ENCODE data around the gene TBC1D22A. TPM values are rescaled to one million over a fixed set of nuclear protein-coding genes. Genes with fewer than 3 reads are reported as not detected.

The TBC1D22A gene
- total and polyA plus RNA-seq, 8 donors = 13.3 to 53.1 (median 21.5) TPM

DNA sequence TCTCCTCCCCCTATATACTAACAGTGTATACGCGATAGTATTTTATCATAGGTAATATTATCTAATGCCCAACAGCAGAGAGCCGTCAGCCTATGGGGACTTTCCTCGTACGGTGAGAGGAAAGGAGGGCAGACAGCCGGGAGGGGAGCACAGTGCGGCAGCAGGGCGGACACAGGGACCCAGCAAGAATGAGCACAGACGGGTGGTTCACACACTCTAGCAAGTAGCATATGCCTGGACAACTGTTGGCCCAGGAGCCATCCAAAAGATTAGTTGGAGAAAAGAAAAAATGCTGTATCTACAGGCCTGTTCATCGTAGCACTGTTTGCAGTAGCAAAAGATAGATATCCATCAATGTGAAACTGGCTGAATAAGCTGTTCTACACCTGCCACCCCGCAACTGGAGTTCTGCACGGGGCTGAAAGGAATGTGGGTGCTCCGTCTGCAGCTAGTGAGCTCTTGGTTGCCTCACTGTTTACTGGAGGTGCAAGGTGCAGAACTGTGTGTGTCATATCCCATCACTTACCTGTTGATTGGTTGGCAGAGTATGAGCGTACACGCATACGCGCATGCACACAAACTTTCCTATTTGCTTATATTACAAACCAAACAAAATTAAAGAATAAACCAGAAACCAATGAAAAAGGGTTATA, 324.3 kb downstream of the TBC1D22A start:
- Histone ChIP-seq H3K27ac (no peak overlapping the region), H3K4me1 (peaks cover 0 to 23% (median 13%) of the 10 kb centered on the region in 4 donors), H3K9me3 (no peaks in the 10 kb centered on the region), H3K4me3 (no peak overlapping the region), H3K36me3 (no peaks in the 10 kb centered on the region), H3K27me3 (no peaks in the 10 kb centered on the region)
- intact Hi-C loops (cut with DNase I; ENCODE audit: low total_unique reads) = no loop called here
- 87 to 90% (median 87%) methylated on average over 17 of the region's 17 CpGs for WGBS, 5 donors
- DNase-seq = no peak
- TF ChIP-seq, protein P1, sequence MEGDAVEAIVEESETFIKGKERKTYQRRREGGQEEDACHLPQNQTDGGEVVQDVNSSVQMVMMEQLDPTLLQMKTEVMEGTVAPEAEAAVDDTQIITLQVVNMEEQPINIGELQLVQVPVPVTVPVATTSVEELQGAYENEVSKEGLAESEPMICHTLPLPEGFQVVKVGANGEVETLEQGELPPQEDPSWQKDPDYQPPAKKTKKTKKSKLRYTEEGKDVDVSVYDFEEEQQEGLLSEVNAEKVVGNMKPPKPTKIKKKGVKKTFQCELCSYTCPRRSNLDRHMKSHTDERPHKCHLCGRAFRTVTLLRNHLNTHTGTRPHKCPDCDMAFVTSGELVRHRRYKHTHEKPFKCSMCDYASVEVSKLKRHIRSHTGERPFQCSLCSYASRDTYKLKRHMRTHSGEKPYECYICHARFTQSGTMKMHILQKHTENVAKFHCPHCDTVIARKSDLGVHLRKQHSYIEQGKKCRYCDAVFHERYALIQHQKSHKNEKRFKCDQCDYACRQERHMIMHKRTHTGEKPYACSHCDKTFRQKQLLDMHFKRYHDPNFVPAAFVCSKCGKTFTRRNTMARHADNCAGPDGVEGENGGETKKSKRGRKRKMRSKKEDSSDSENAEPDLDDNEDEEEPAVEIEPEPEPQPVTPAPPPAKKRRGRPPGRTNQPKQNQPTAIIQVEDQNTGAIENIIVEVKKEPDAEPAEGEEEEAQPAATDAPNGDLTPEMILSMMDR (IDR thresholded peaks at IDR 0.05) = no peak
- TF ChIP-seq EP300 (IDR thresholded peaks at IDR 0.05) (no peak), POLR2AphosphoS5 (IDR thresholded peaks at IDR 0.05) (no peak), POLR2A (IDR thresholded peaks at IDR 0.05) (no peak)

DNA sequence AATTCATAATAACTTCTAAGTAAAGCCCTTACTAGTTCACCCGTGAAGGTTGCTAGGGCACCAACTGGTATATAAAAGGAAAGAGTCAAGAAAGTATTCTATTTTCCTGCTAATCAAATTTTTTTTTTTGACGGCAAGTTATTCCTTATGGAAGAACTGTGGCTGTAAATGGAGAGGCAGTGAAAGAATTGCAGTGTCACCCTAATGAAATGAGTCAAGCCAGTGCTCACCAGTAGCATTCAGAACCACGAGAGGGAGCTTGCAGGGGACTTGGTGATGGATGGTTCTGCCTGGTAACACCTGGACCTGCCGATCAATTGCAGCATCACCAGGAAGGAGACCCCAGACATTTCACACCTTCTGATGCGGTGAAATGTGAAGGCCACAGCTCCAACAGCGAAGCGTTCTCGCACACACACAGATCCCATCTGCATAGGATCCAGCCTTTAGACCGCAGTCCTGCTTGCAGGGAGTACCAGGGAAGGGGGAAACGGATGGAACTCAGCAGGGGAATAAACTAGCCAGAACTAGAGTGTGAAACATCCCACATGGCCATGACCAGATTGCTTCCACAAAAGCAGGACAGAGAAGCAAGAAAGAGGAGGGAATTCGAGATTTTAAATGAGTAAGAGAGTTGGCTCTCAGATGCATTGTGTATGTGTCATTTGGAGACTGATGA, 326.2 kb downstream of the TBC1D22A start:
- no peaks in the 10 kb centered on the region for H3K36me3 ChIP-seq
- WGBS, 5 donors = 78 to 88% (median 82%) methylated on average over 11 of the region's 11 CpGs
- intact Hi-C loops (cut with DNase I; ENCODE audit: low total_unique reads) = no loop called here
- peaks cover 0 to 8% (median 4%) of the 10 kb centered on the region in 4 donors for H3K9me3 ChIP-seq
- no peaks in the 10 kb centered on the region for H3K27me3 ChIP-seq
- peak in 1 of 2 donors; percentile 58 for DNase-seq
- H3K4me1 ChIP-seq = peaks cover 0 to 23% (median 13%) of the 10 kb centered on the region in 4 donors
- H3K27ac ChIP-seq = no peak overlapping the region
- H3K4me3 ChIP-seq = no peak overlapping the region
- TF ChIP-seq POLR2A (IDR thresholded peaks at IDR 0.05) = no peak
- TF ChIP-seq EP300 (IDR thresholded peaks at IDR 0.05) = no peak
- TF ChIP-seq POLR2AphosphoS5 (IDR thresholded peaks at IDR 0.05) = no peak
- TF ChIP-seq, protein P1 (IDR thresholded peaks at IDR 0.05) = no peak

DNA sequence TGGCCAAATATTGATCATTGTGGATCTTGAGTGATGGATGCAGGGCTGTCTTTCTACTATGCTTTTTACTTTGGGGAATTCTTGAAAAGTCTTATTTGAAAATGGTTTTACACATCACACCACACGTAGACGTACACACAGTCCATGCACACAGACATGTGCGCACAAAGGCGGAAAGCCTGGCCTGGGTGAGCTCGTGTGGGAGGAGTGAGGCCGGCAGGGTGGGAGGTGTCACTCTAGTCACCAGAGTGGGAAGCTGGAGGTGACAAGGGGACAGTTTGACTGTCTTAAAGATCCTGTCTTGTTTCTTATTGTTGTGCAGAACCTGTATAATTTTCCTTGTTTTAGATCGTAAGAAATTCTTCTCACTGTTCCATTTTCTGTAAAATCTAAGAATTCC, 326.9 kb downstream of the TBC1D22A start:
- no peak overlapping the region for H3K27ac ChIP-seq
- H3K9me3 ChIP-seq = peaks cover 0 to 13% (median 9%) of the 10 kb centered on the region in 4 donors
- intact Hi-C loops (cut with DNase I; ENCODE audit: low total_unique reads) = no loop called here
- WGBS, 5 donors = 63 to 77% (median 70%) methylated on average over 7 of the region's 7 CpGs
- no peak for DNase-seq
- no peak for TF ChIP-seq POLR2A (IDR thresholded peaks at IDR 0.05)
- no peak for TF ChIP-seq POLR2AphosphoS5 (IDR thresholded peaks at IDR 0.05)
- TF ChIP-seq, protein P1 (IDR thresholded peaks at IDR 0.05) = no peak
- no peak for TF ChIP-seq EP300 (IDR thresholded peaks at IDR 0.05)
- H3K27me3 ChIP-seq = no peaks in the 10 kb centered on the region
- peaks cover 0 to 23% (median 13%) of the 10 kb centered on the region in 4 donors for H3K4me1 ChIP-seq
- no peak overlapping the region for H3K4me3 ChIP-seq
- no peaks in the 10 kb centered on the region for H3K36me3 ChIP-seq

DNA sequence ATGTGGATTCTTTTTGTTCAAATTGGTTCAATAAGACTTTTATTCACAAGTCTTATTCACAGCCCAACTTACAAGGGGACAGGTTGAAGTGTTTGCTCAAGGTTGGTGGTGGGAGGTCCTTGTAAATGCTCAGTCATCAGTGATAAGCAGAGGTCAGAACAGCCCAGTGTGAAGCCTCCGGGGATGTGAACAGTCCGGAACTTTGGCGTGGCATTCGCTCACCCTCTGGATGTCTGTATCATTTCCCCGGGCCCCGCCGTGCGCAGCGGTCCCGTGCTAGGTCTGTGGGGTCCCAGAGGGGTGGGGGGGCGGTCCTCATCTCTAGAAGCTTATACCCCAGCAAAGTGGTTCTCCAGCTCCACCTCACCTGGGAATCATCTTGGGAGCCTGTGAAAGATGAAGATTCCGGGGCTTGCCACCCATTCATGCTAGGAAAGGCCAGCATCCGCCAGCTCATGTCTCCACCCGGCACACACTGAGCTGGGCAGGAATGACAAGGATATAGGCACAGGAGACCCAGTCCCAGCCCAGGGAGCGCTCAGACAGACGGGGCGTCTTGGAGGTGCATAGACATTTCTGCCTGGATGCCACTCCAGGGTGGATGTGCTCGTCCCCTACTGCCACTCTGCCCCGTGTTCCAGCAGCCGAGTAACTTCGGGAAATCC, 327.5 kb downstream of the TBC1D22A start:
- no peaks in the 10 kb centered on the region for H3K27me3 ChIP-seq
- peak overlapping the region in 3 of 4 donors; percentile 26 to 31 (median 29) for H3K4me3 ChIP-seq
- peaks cover 0 to 23% (median 13%) of the 10 kb centered on the region in 4 donors for H3K4me1 ChIP-seq
- H3K36me3 ChIP-seq = no peaks in the 10 kb centered on the region
- WGBS, 5 donors = 47 to 74% (median 59%) methylated on average over 21 of the region's 21 CpGs
- H3K27ac ChIP-seq = no peak overlapping the region
- no peak for TF ChIP-seq POLR2A (IDR thresholded peaks at IDR 0.05)
- TF ChIP-seq POLR2AphosphoS5 (IDR thresholded peaks at IDR 0.05) = no peak
- H3K9me3 ChIP-seq = peaks cover 0 to 14% (median 9%) of the 10 kb centered on the region in 4 donors
- intact Hi-C loops (cut with DNase I; ENCODE audit: low total_unique reads) = no loop called here
- peak in 1 of 2 donors; percentile 39 for DNase-seq
